ENCODE data around the gene RPL23. TPM values are rescaled to one million over a fixed set of nuclear protein-coding genes. Genes with fewer than 3 reads are reported as not detected.

RPL23 gene
- total RNA-seq, 2 donors from 2014 or later: 1,194 to 1,262 TPM

- DNase-seq: no peak
- WGBS, 2 experiments (ENCODE audit: insufficient coverage in 1 of 2, insufficient read length in 1 of 2): 93 to 98% methylated on average over 9 to 12 of the region's 12 CpGs
- no peaks in the 10 kb centered on the region for H3K27me3 Mint-ChIP-seq (ENCODE audit: insufficient read depth)
- no peak overlapping the region for H3K27ac Mint-ChIP-seq
- Histone ChIP-seq H3K4me1 (ENCODE audit: control insufficient read depth, insufficient read depth, low read length) (peaks cover 9% of the 10 kb centered on the region), H3K27me3 (ENCODE audit: control insufficient read depth, insufficient read depth, low read length, poor library complexity, severe bottlenecking) (no peaks in the 10 kb centered on the region), H3K9ac (ENCODE audit: extremely low read depth, low read length, poor library complexity, severe bottlenecking) (no peak overlapping the region), H3K4me3 (ENCODE audit: low read length) (no peak overlapping the region), H3K27ac (ENCODE audit: low read depth, low read length) (no peak overlapping the region), H3K9me3 (ENCODE audit: control insufficient read depth, low read length) (no peaks in the 10 kb centered on the region), H3K36me3 (ENCODE audit: control insufficient read depth, insufficient read depth, low read length) (peaks cover 82% of the 10 kb centered on the region)
- TF ChIP-seq CTCF (conservative IDR thresholded peaks at IDR 0.05): no peak
- peaks cover 26% of the 10 kb centered on the region for H3K4me1 Mint-ChIP-seq
- H3K9me3 Mint-ChIP-seq: no peaks in the 10 kb centered on the region
- no peak overlapping the region for H3K4me3 Mint-ChIP-seq
- peaks cover 51% of the 10 kb centered on the region for H3K36me3 Mint-ChIP-seq (ENCODE audit: low read depth)
Observed at GRCh38 chr17:38889745-38890409, 36.4 kb upstream of the RPL23 start.

- TF ChIP-seq CTCF (conservative IDR thresholded peaks at IDR 0.05): no peak
- Histone ChIP-seq H3K36me3 (ENCODE audit: control insufficient read depth, insufficient read depth, low read length) (peaks cover 86% of the 10 kb centered on the region), H3K4me1 (ENCODE audit: control insufficient read depth, insufficient read depth, low read length) (peaks cover 12% of the 10 kb centered on the region), H3K9me3 (ENCODE audit: control insufficient read depth, low read length) (no peaks in the 10 kb centered on the region), H3K4me3 (ENCODE audit: low read length) (no peak overlapping the region), H3K9ac (ENCODE audit: extremely low read depth, low read length, poor library complexity, severe bottlenecking) (no peak overlapping the region), H3K27me3 (ENCODE audit: control insufficient read depth, insufficient read depth, low read length, poor library complexity, severe bottlenecking) (no peaks in the 10 kb centered on the region), H3K27ac (ENCODE audit: low read depth, low read length) (no peak overlapping the region)
- no peak overlapping the region for H3K4me3 Mint-ChIP-seq
- no peaks in the 10 kb centered on the region for H3K27me3 Mint-ChIP-seq (ENCODE audit: insufficient read depth)
- H3K9me3 Mint-ChIP-seq: no peaks in the 10 kb centered on the region
- WGBS, 2 experiments (ENCODE audit: insufficient coverage in 1 of 2, insufficient read length in 1 of 2): 92 to 95% methylated on average over 8 to 9 of the region's 9 CpGs
- no peak overlapping the region for H3K27ac Mint-ChIP-seq
- H3K36me3 Mint-ChIP-seq (ENCODE audit: low read depth): peaks cover 47% of the 10 kb centered on the region
- no peak for DNase-seq
- peaks cover 24% of the 10 kb centered on the region for H3K4me1 Mint-ChIP-seq
Observed at GRCh38 chr17:38888842-38889241, 35.3 kb upstream of the RPL23 start.

- no peak overlapping the region for H3K9ac ChIP-seq (ENCODE audit: extremely low read depth, low read length, poor library complexity, severe bottlenecking)
- Mint-ChIP-seq H3K4me1 (peaks cover 36% of the 10 kb centered on the region), H3K4me3 (no peak overlapping the region), H3K27me3 (ENCODE audit: insufficient read depth) (no peaks in the 10 kb centered on the region), H3K27ac (no peak overlapping the region), H3K9me3 (no peaks in the 10 kb centered on the region), H3K36me3 (ENCODE audit: low read depth) (peaks cover 55% of the 10 kb centered on the region)
- H3K36me3 ChIP-seq (ENCODE audit: control insufficient read depth, insufficient read depth, low read length): peaks cover 85% of the 10 kb centered on the region
- H3K4me1 ChIP-seq (ENCODE audit: control insufficient read depth, insufficient read depth, low read length): peaks cover 13% of the 10 kb centered on the region
- DNase-seq: no peak
- no peaks in the 10 kb centered on the region for H3K27me3 ChIP-seq (ENCODE audit: control insufficient read depth, insufficient read depth, low read length, poor library complexity, severe bottlenecking)
- TF ChIP-seq CTCF (conservative IDR thresholded peaks at IDR 0.05): no peak
- no peak overlapping the region for H3K4me3 ChIP-seq (ENCODE audit: low read length)
- WGBS, 2 experiments (ENCODE audit: insufficient coverage in 1 of 2, insufficient read length in 1 of 2): 92 to 93% methylated on average over 6 to 8 of the region's 8 CpGs
- H3K27ac ChIP-seq (ENCODE audit: low read depth, low read length): no peak overlapping the region
- H3K9me3 ChIP-seq (ENCODE audit: control insufficient read depth, low read length): no peaks in the 10 kb centered on the region
Observed at GRCh38 chr17:38886643-38887010, 33.1 kb upstream of the RPL23 start.

Measured in endodermal cell (in vitro differentiated cells).